ENCODE measurements around the gene TSACC.

The TSACC gene

GRCh38 chr1:156389311-156389710, 51.0 kb downstream of the TSACC start:
- Mint-ChIP-seq H3K36me3 (ENCODE audit: low read depth) (no peaks in the 10 kb centered on the region), H3K9me3 (no peaks in the 10 kb centered on the region), H3K4me3 (no peak overlapping the region), H3K27me3 (ENCODE audit: low read depth) (peaks cover 44% of the 10 kb centered on the region), H3K4me1 (ENCODE audit: low read depth) (peaks cover 4% of the 10 kb centered on the region), H3K27ac (no peak overlapping the region)

GRCh38 chr1:156390469-156391365, 52.4 kb downstream of the TSACC start:
- Mint-ChIP-seq H3K9me3 (no peaks in the 10 kb centered on the region), H3K27me3 (ENCODE audit: low read depth) (peaks cover 48% of the 10 kb centered on the region), H3K4me1 (ENCODE audit: low read depth) (peaks cover 3% of the 10 kb centered on the region), H3K4me3 (no peak overlapping the region), H3K36me3 (ENCODE audit: low read depth) (no peaks in the 10 kb centered on the region), H3K27ac (no peak overlapping the region)

GRCh38 chr1:156391366-156391677, 53.0 kb downstream of the TSACC start:
- no peak overlapping the region for H3K27ac Mint-ChIP-seq
- no peaks in the 10 kb centered on the region for H3K9me3 Mint-ChIP-seq
- no peaks in the 10 kb centered on the region for H3K36me3 Mint-ChIP-seq (ENCODE audit: low read depth)
- H3K4me3 Mint-ChIP-seq: no peak overlapping the region
- H3K4me1 Mint-ChIP-seq (ENCODE audit: low read depth): no peaks in the 10 kb centered on the region
- H3K27me3 Mint-ChIP-seq (ENCODE audit: low read depth): peaks cover 42% of the 10 kb centered on the region

GRCh38 chr1:156391701-156392100, 53.4 kb downstream of the TSACC start:
- H3K36me3 Mint-ChIP-seq (ENCODE audit: low read depth): no peaks in the 10 kb centered on the region
- peaks cover 40% of the 10 kb centered on the region for H3K27me3 Mint-ChIP-seq (ENCODE audit: low read depth)
- H3K4me3 Mint-ChIP-seq: no peak overlapping the region
- no peaks in the 10 kb centered on the region for H3K4me1 Mint-ChIP-seq (ENCODE audit: low read depth)
- H3K27ac Mint-ChIP-seq: no peak overlapping the region
- no peaks in the 10 kb centered on the region for H3K9me3 Mint-ChIP-seq

GRCh38 chr1:156392452-156392853, 54.1 kb downstream of the TSACC start:
- H3K36me3 Mint-ChIP-seq (ENCODE audit: low read depth): no peaks in the 10 kb centered on the region
- no peak overlapping the region for H3K4me3 Mint-ChIP-seq
- peaks cover 33% of the 10 kb centered on the region for H3K27me3 Mint-ChIP-seq (ENCODE audit: low read depth)
- H3K4me1 Mint-ChIP-seq (ENCODE audit: low read depth): no peaks in the 10 kb centered on the region
- no peak overlapping the region for H3K27ac Mint-ChIP-seq
- no peaks in the 10 kb centered on the region for H3K9me3 Mint-ChIP-seq

- no peaks in the 10 kb centered on the region for H3K4me1 Mint-ChIP-seq (ENCODE audit: low read depth)
- no peaks in the 10 kb centered on the region for H3K36me3 Mint-ChIP-seq (ENCODE audit: low read depth)
- peaks cover 27% of the 10 kb centered on the region for H3K27me3 Mint-ChIP-seq (ENCODE audit: low read depth)
- no peak overlapping the region for H3K4me3 Mint-ChIP-seq
- no peak overlapping the region for H3K27ac Mint-ChIP-seq
- H3K9me3 Mint-ChIP-seq: no peaks in the 10 kb centered on the region
These were observed 54.8 kb downstream of the TSACC start for GRCh38 chr1:156393095-156393494.

- H3K36me3 Mint-ChIP-seq (ENCODE audit: low read depth): no peaks in the 10 kb centered on the region
- H3K9me3 Mint-ChIP-seq: no peaks in the 10 kb centered on the region
- no peak overlapping the region for H3K4me3 Mint-ChIP-seq
- H3K27me3 Mint-ChIP-seq (ENCODE audit: low read depth): peaks cover 27% of the 10 kb centered on the region
- H3K27ac Mint-ChIP-seq: no peak overlapping the region
- H3K4me1 Mint-ChIP-seq (ENCODE audit: low read depth): no peaks in the 10 kb centered on the region
These were observed 55.8 kb downstream of the TSACC start for GRCh38 chr1:156394082-156394481.

- Mint-ChIP-seq H3K27ac (no peak overlapping the region), H3K4me3 (no peak overlapping the region), H3K9me3 (no peaks in the 10 kb centered on the region), H3K4me1 (ENCODE audit: low read depth) (no peaks in the 10 kb centered on the region), H3K27me3 (ENCODE audit: low read depth) (peaks cover 27% of the 10 kb centered on the region), H3K36me3 (ENCODE audit: low read depth) (no peaks in the 10 kb centered on the region)
These were observed 56.6 kb downstream of the TSACC start for GRCh38 chr1:156394835-156395461.
